K562 (cell line): Measurements from ENCODE around the gene CDCA5. TPM values are rescaled to one million over a fixed set of nuclear protein-coding genes. Genes with fewer than 3 reads are reported as not detected.
A peak's percentile ranks its signal among the peaks of the same experiment; 100 is the strongest.

ENCODE experiments used
- ATAC-seq: fragments of 200-7000 bp; cut with Tn5 transposase; 3 replicates; pipeline ENCODE4 v1.9.1; 2020; ENCODE audit warnings: moderate library complexity
- BruUV-seq: library from RNA; stranded (reverse); fragments of 400-500 nt; replicated peaks from 2 replicates; lab custom pipeline; 2021; lab: Mats Ljungman, UMichigan
- CTCF ChIA-PET: fragments of 300-600 bp; formaldehyde crosslinking; extraction: SDS; loops from one replicate; lab custom pipeline; 2021; ENCODE audit warnings: low intra/inter-chr PET ratio; lab: Yijun Ruan, JAX
- POLR2A ChIA-PET: fragments of 300-600, 350-650 bp; sonication (Branson Sonifier 250); formaldehyde crosslinking; extraction: SDS; loops from one replicate; lab custom pipeline; 2021; ENCODE audit warnings: antibody characterized with exemption, inconsistent platforms; lab: Yijun Ruan, JAX
- DNase-seq, 4 experiments: peaks; one replicate each; pipeline versions ENCODE4 v3.0.0 to v3.0.0-alpha.2; 2011 to 2018; ENCODE audit warnings: low spot score in 3 of 4, mixed read lengths in 3 of 4; ENCODE audit errors: extremely low read depth in 1 of 4
- FAIRE-seq: peaks from 2 replicates; lab custom pipeline; 2011; peaks lifted over from hg19 to GRCh38; lab: Jason Lieb, UNC
- H2AFZ ChIP-seq: 2 replicates; pipeline ENCODE4 v1.6.0; 2011; ENCODE audit warnings: low read depth, low read length, control low read depth, inconsistent platforms
- H3K27ac ChIP-seq: fragments of 200-600 bp; 3 replicates; pipeline ENCODE4 v1.8.0; 2011; ENCODE audit warnings: low read depth, mild to moderate bottlenecking, control low read depth, inconsistent platforms, low read length, moderate library complexity, mixed read lengths; ENCODE audit errors: extremely low read depth
- H3K27me3 ChIP-seq, 2 experiments: fragments of 300-600 bp in 1 of 2; 2 replicates in 1 of 2; 3 replicates in 1 of 2; pipeline versions ENCODE4 v1.6.0 to v1.8.0; 2011; ENCODE audit warnings: inconsistent platforms in 2 of 2, low read length in 2 of 2, mild to moderate bottlenecking in 1 of 2, mixed read lengths in 1 of 2, moderate library complexity in 1 of 2; ENCODE audit not compliant: control insufficient read depth in 2 of 2, insufficient read depth in 2 of 2
- H3K36me3 ChIP-seq: fragments of 300-600 bp; 3 replicates; pipeline ENCODE4 v1.8.0; 2011; ENCODE audit warnings: mild to moderate bottlenecking, low read length, inconsistent platforms; ENCODE audit not compliant: control insufficient read depth, insufficient read depth
- H3K4me1 ChIP-seq, 2 experiments: fragments of 200-600 bp in 1 of 2; replicated peaks in 1 of 2; 2 replicates in 1 of 2; 3 replicates in 1 of 2; pipeline versions ENCODE4 v1.5.1 to v1.8.0; 2011; ENCODE audit warnings: inconsistent platforms in 2 of 2, low read length in 2 of 2, mild to moderate bottlenecking in 1 of 2, mixed read lengths in 1 of 2, moderate library complexity in 1 of 2; ENCODE audit not compliant: control insufficient read depth in 2 of 2, insufficient read depth in 2 of 2
- H3K4me2 ChIP-seq: 2 replicates; pipeline ENCODE4 v1.6.1; 2011; ENCODE audit warnings: low read length, control low read depth, inconsistent platforms, mixed read lengths; ENCODE audit not compliant: insufficient read depth
- H3K4me3 ChIP-seq: fragments of 200-600 bp; sonication (generic), shearing (Covaris generic); 2 replicates; pipeline ENCODE4 v1.5.1; 2016; ENCODE audit warnings: control low read depth, inconsistent platforms
- H3K79me2 ChIP-seq: fragments of 200-600 bp; 3 replicates; pipeline ENCODE4 v1.8.0; 2011; ENCODE audit warnings: low read length, inconsistent platforms; ENCODE audit not compliant: control insufficient read depth, insufficient read depth
- H3K9ac ChIP-seq, 2 experiments: 2 replicates each; pipeline versions ENCODE4 v1.6.0 to v1.6.1; 2011; ENCODE audit warnings: low read depth in 2 of 2, low read length in 2 of 2, control low read depth in 1 of 2, inconsistent platforms in 1 of 2, mild to moderate bottlenecking in 1 of 2, mixed read lengths in 1 of 2; ENCODE audit not compliant: insufficient read depth in 1 of 2
- H3K9me1 ChIP-seq: one replicate; pipeline ENCODE4 v1.6.0; 2011; ENCODE audit warnings: inconsistent platforms, mild to moderate bottlenecking, low read length, moderate library complexity; ENCODE audit not compliant: control insufficient read depth, insufficient read depth
- H3K9me3 ChIP-seq: replicated peaks from 2 replicates; pipeline ENCODE4 v1.5.1; 2011; ENCODE audit warnings: low read depth, low read length, inconsistent platforms; ENCODE audit not compliant: control insufficient read depth, insufficient read depth
- H4K20me1 ChIP-seq: replicated peaks from 2 replicates; pipeline ENCODE4 v1.6.1; 2011; ENCODE audit warnings: low read length, inconsistent platforms, mixed read lengths; ENCODE audit not compliant: control insufficient read depth, insufficient read depth
- ATF1 ChIP-seq, 2 experiments: fragments of 450-650 bp in 1 of 2; IDR thresholded peaks; 2 replicates each; pipeline ENCODE4 v1.6.1; 2016; ENCODE audit warnings: missing compliant biosample characterization in 1 of 2, missing genetic modification characterization in 1 of 2
- IRF9 ChIP-seq: fragments of 450-650 bp; IDR thresholded peaks from 2 replicates; pipeline ENCODE4 v1.6.1; 2016; ENCODE audit warnings: missing biosample characterization, missing genetic modification characterization
- LARP7 ChIP-seq: fragments of 450-650 bp; IDR thresholded peaks from 2 replicates; pipeline ENCODE4 v1.6.1; 2016
- MEF2A ChIP-seq: IDR thresholded peaks from 2 replicates; pipeline ENCODE4 v1.6.1; 2011; ENCODE audit warnings: low read depth, mild to moderate bottlenecking, low read length, moderate library complexity; ENCODE audit not compliant: control insufficient read depth
- MTA2 ChIP-seq: fragments of 450-650 bp; IDR thresholded peaks from 2 replicates; pipeline ENCODE4 v1.6.1; 2016; ENCODE audit warnings: low read depth
- POLR3A ChIP-seq: IDR thresholded peaks from 2 replicates; pipeline ENCODE4 v1.6.1; 2011; ENCODE audit warnings: borderline replicate concordance, mild to moderate bottlenecking, moderate library complexity; ENCODE audit not compliant: insufficient read length, insufficient read depth; ENCODE audit errors: extremely low read depth
- RBM25 ChIP-seq: fragments of 200-400 bp; formaldehyde crosslinking; IDR thresholded peaks from 2 replicates; pipeline ENCODE4 v1.6.1; 2018; ENCODE audit warnings: low read length, low read depth, moderate library complexity; ENCODE audit not compliant: severe bottlenecking
- SMAD1 ChIP-seq: fragments of 150-350 bp; IDR thresholded peaks from 2 replicates; pipeline ENCODE4 v1.6.1; 2014; ENCODE audit warnings: low read length, low read depth; ENCODE audit not compliant: partially characterized antibody
- SMAD2 ChIP-seq: fragments of 150-350 bp; IDR thresholded peaks from 2 replicates; pipeline ENCODE4 v1.6.1; 2014; ENCODE audit warnings: low read depth, mild to moderate bottlenecking, low read length
- SMAD4 ChIP-seq: fragments of 250-450 bp; sonication (Bioruptor Pico); conservative IDR thresholded peaks from 2 replicates; pipeline ENCODE4 v1.8.0; 2021; ENCODE audit warnings: inconsistent platforms, mild to moderate bottlenecking, moderate library complexity
- TCF15 ChIP-seq: fragments of 250-450 bp; sonication (Bioruptor Pico); IDR thresholded peaks from 2 replicates; pipeline ENCODE4 v1.8.0; 2022; ENCODE audit warnings: moderate library complexity, mild to moderate bottlenecking, inconsistent platforms
- ZFP36 ChIP-seq: fragments of 150-350 bp; IDR thresholded peaks from 2 replicates; pipeline ENCODE4 v1.6.1; 2018; ENCODE audit warnings: low read length, low read depth; ENCODE audit not compliant: partially characterized antibody
- ZNF140 ChIP-seq: fragments of 250-450 bp; sonication (Bioruptor Pico); IDR thresholded peaks from 2 replicates; pipeline ENCODE4 v1.8.0; 2021; ENCODE audit warnings: moderate library complexity, mild to moderate bottlenecking, inconsistent platforms
- WGBS: fragments of 100-300 bp; shearing (Covaris generic); methylation state at CpG from one replicate; pipeline ENCODE4 v1.1.6; 2016; ENCODE audit warnings: low coverage, mixed read lengths; ENCODE audit not compliant: insufficient coverage; ENCODE audit errors: missing lambda C conversion rate; 5-methylcytosine and 5-hydroxymethylcytosine counted together
- in situ Hi-C: fragments of 300-500 bp; cut with MboI; formaldehyde crosslinking; loops from 4 replicates; pipeline ENCODE4 v1.15.0; 2018; ENCODE audit warnings: inconsistent platforms, mixed read lengths
- intact Hi-C: fragments of 100-400 bp; cut with micrococcal nuclease; formaldehyde crosslinking; loops from 2 replicates; pipeline ENCODE4 v1.14.2; 2022
- polyA plus RNA-seq, 8 experiments: library from polyadenylated mRNA; depleted of rRNA in 4 of 8; stranded (reverse) in 5 of 8; unstranded in 3 of 8; fragments of >200 nt; fragmentation: Nextera tagmentation in 2 of 8; fragmentation: Illumina TruSeq in 1 of 8; extraction: Ambion mirVana in 2 of 8; extraction: Trizol in 1 of 8; gene quantifications; 2 replicates each; pipeline versions ENCODE4 v1.2.1 to v1.2.3, GENCODE V29; 2011 to 2014; ENCODE audit warnings: inconsistent platforms in 1 of 8, missing spikeins in 1 of 8
- total RNA-seq, 7 experiments: library from RNA; depleted of rRNA in 6 of 7; stranded (reverse); fragments of >200 nt in 6 of 7; fragmentation: Illumina TruSeq in 2 of 7; extraction: Trizol in 2 of 7; gene quantifications; 2 replicates each; pipeline versions ENCODE4 v1.2.1 to v1.2.3, GENCODE V29; 2011 to 2021; ENCODE audit warnings: low replicate concordance in 1 of 7

The CDCA5 gene
- total and polyA plus RNA-seq, 9 of the 15 experiments (the other 6 are each of a cell fraction or from before 2014, with no cell fraction given) = 18.9 to 94.3 (median 64.6) TPM

- no peak for ATAC-seq
- FAIRE-seq = no peak
- intact Hi-C loops (no loop called here), in situ Hi-C loops (no loop called here)
- H3K4me1 ChIP-seq = peaks cover 14 to 30% of the 10 kb centered on the region in 2 experiments; a peak in 4 of 5 replicates
- no peaks in the 10 kb centered on the region for H3K9me1 ChIP-seq
- H4K20me1 ChIP-seq = no peaks in the 10 kb centered on the region
- H3K79me2 ChIP-seq = no peaks in the 10 kb centered on the region
- H2AFZ ChIP-seq = no peak overlapping the region
- no peak overlapping the region for H3K4me2 ChIP-seq
- H3K36me3 ChIP-seq = no peaks in the 10 kb centered on the region
- WGBS = 61% methylated on average over 6 of the region's 6 CpGs
- no peak overlapping the region for H3K9ac ChIP-seq
- H3K27ac ChIP-seq = no peak overlapping the region
- CTCF ChIA-PET = no interaction called here
- TF ChIP-seq POLR3A (no peak), SMAD4 (CRISPR knock-in tag) (no peak), ATF1 (CRISPR knock-in tag; IDR thresholded peaks at IDR 0.05) (no peak), ATF1 (tag; IDR thresholded peaks at IDR 0.05) (no peak), ZNF140 (no peak), LARP7 (no peak), IRF9 (no peak), SMAD1 (no peak), SMAD2 (no peak), MTA2 (no peak), RBM25 (peak; percentile 45), ZFP36 (peak; percentile 58), MEF2A (no peak), TCF15 (no peak)
- BruUV-seq = no TSS peak
- no peak overlapping the region for H3K4me3 ChIP-seq
- POLR2A ChIA-PET = interaction anchor here (0.6 kb wide), 2 partner anchors 69 to 678 kb away, joined by 3 read pairs; no protein-coding TSS in a partner anchor
- no peak for DNase-seq
- no peaks in the 10 kb centered on the region for H3K9me3 ChIP-seq
- no peaks in the 10 kb centered on the region; a peak in 2 of 5 replicates for H3K27me3 ChIP-seq
Observed at GRCh38 chr11:65056999-65057398, 26.8 kb downstream of the CDCA5 start.
